Measurements from ENCODE around the gene VOPP1. TPM values are rescaled to one million over a fixed set of nuclear protein-coding genes. Genes with fewer than 3 reads are reported as not detected.

Gene VOPP1
- total and polyA plus RNA-seq, 9 of the 15 experiments (the other 6 are each of a cell fraction or from before 2014, with no cell fraction given) = 8.2 to 45.8 (median 31.2) TPM

DNA sequence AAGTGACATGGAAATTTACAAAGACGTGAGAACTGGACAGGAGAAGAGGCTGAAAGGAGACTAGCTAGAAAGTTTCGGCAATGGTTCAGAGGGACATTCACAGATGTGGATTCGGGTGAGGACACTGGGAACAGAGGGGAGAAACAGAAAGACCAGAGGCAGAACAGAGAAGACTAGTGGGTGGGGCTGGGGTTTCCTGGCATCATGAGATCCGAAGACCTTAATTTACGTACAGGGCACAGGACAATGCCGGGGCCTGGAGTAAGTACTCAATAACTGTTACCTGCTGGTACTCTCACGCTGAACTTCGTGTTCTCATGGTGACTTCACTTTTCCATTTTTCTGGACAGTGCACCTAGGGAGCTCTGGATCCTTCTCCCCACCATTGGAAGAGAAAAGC is 53.5 kb downstream of the VOPP1 start:
- Histone ChIP-seq H4K20me1 (replicated peaks; ENCODE audit: control insufficient read depth, insufficient read depth, low read length) (no peaks in the 10 kb centered on the region), H3K9me3 (replicated peaks; ENCODE audit: control insufficient read depth, insufficient read depth, low read depth, low read length) (no peaks in the 10 kb centered on the region), H2AFZ (ENCODE audit: low read depth, low read length) (no peak overlapping the region), H3K9me1 (ENCODE audit: control insufficient read depth, insufficient read depth, low read length) (peaks cover 2% of the 10 kb centered on the region), H3K4me3 (no peak overlapping the region), H3K4me1 (replicated peaks in 1 of 2; ENCODE audit: control insufficient read depth in 2 of 2, insufficient read depth in 2 of 2, low read length in 2 of 2) (0 out of 5 replicates have a peak, but pooled peaks cover 0 to 5% of the 10 kb centered on the region in 2 experiments), H3K9ac (ENCODE audit: insufficient read depth in 1 of 2, low read depth in 2 of 2, low read length in 2 of 2) (no peak overlapping the region), H3K27ac (ENCODE audit: extremely low read depth, low read depth, low read length) (no peak overlapping the region), H3K79me2 (ENCODE audit: control insufficient read depth, insufficient read depth, low read length) (no peaks in the 10 kb centered on the region), H3K4me2 (ENCODE audit: insufficient read depth, low read length) (no peak overlapping the region), H3K27me3 (ENCODE audit: control insufficient read depth in 2 of 2, insufficient read depth in 2 of 2, low read length in 2 of 2) (no peaks in the 10 kb centered on the region), H3K36me3 (ENCODE audit: control insufficient read depth, insufficient read depth, low read length) (peaks cover 29% of the 10 kb centered on the region; the same call in 2 of the 3 replicates)
- FAIRE-seq = no peak
- no peak for ATAC-seq
- BruUV-seq (replicated peaks) = no TSS peak
- DNase-seq (ENCODE audit: extremely low read depth in 1 of 4, low spot score in 3 of 4) = no peak
- in situ Hi-C loops (cut with MboI) = no loop called here
- CTCF ChIA-PET (ENCODE audit: low intra/inter-chr PET ratio) = no interaction called here
- 86% methylated on average over 8 of the region's 8 CpGs for WGBS (ENCODE audit: insufficient coverage, low coverage, missing lambda C conversion rate)
- intact Hi-C loops (cut with micrococcal nuclease) = no loop called here
- POLR2A ChIA-PET = no interaction called here
- TF ChIP-seq, protein P1, sequence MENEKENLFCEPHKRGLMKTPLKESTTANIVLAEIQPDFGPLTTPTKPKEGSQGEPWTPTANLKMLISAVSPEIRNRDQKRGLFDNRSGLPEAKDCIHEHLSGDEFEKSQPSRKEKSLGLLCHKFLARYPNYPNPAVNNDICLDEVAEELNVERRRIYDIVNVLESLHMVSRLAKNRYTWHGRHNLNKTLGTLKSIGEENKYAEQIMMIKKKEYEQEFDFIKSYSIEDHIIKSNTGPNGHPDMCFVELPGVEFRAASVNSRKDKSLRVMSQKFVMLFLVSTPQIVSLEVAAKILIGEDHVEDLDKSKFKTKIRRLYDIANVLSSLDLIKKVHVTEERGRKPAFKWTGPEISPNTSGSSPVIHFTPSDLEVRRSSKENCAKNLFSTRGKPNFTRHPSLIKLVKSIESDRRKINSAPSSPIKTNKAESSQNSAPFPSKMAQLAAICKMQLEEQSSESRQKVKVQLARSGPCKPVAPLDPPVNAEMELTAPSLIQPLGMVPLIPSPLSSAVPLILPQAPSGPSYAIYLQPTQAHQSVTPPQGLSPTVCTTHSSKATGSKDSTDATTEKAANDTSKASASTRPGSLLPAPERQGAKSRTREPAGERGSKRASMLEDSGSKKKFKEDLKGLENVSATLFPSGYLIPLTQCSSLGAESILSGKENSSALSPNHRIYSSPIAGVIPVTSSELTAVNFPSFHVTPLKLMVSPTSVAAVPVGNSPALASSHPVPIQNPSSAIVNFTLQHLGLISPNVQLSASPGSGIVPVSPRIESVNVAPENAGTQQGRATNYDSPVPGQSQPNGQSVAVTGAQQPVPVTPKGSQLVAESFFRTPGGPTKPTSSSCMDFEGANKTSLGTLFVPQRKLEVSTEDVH (IDR thresholded peaks at IDR 0.05; ENCODE audit: low read depth, partially characterized antibody) = no peak
- TF ChIP-seq RERE (CRISPR knock-in tag; IDR thresholded peaks at IDR 0.05; ENCODE audit: borderline replicate concordance) (no peak), IRF9 (tag; IDR thresholded peaks at IDR 0.05) (no peak), ZNF384 (IDR thresholded peaks at IDR 0.05; ENCODE audit: low read depth, low read length) (no peak), CC2D1A (IDR thresholded peaks at IDR 0.05) (no peak), MAFF (IDR thresholded peaks at IDR 0.05; ENCODE audit: low read length) (no peak), ILK (tag; IDR thresholded peaks at IDR 0.05; ENCODE audit: borderline replicate concordance, low read depth) (no peak), CBFA2T3 (IDR thresholded peaks at IDR 0.05) (no peak), HNRNPH1 (optimal IDR thresholded peaks at IDR 0.05; ENCODE audit: low read depth, low read length) (no peak), ZNF282 (CRISPR knock-in tag; IDR thresholded peaks at IDR 0.05) (no peak), HMGN3 (IDR thresholded peaks at IDR 0.05; ENCODE audit: borderline replicate concordance, extremely low read depth, insufficient read length, low read depth, low read length) (no peak), HDAC1 (IDR thresholded peaks at IDR 0.05) (no peak), KHSRP (IDR thresholded peaks at IDR 0.05) (no peak), KLF1 (tag; IDR thresholded peaks at IDR 0.05) (no peak)
